ENCODE results near the gene TBC1D10A.

TBC1D10A gene

GRCh38 chr22:30274437-30274812, 52.3 kb downstream of the TBC1D10A start:
- ATAC-seq, result no peak
- no peak for TF ChIP-seq PPARA (CRISPR knock-in tag; IDR thresholded peaks at IDR 0.05; ENCODE audit: borderline replicate concordance)
- TF ChIP-seq ARNTL (CRISPR knock-in tag; IDR thresholded peaks at IDR 0.05; ENCODE audit: borderline replicate concordance, low read depth), result no peak
- TF ChIP-seq TCF4 (CRISPR knock-in tag; IDR thresholded peaks at IDR 0.05; ENCODE audit: borderline replicate concordance), result no peak
- no peak for TF ChIP-seq POU6F1 (CRISPR knock-in tag; IDR thresholded peaks at IDR 0.05; ENCODE audit: borderline replicate concordance, low read depth)
- TF ChIP-seq RARB (CRISPR knock-in tag; IDR thresholded peaks at IDR 0.05), result no peak
- TF ChIP-seq CSDC2 (CRISPR knock-in tag; IDR thresholded peaks at IDR 0.05), result no peak
- no peak for TF ChIP-seq SNAI2 (CRISPR knock-in tag; IDR thresholded peaks at IDR 0.05)
- no peak for TF ChIP-seq TOX (CRISPR knock-in tag; IDR thresholded peaks at IDR 0.05; ENCODE audit: borderline replicate concordance)
- no peak for TF ChIP-seq BACH2 (CRISPR knock-in tag; IDR thresholded peaks at IDR 0.05; ENCODE audit: borderline replicate concordance)
- no peak for TF ChIP-seq ZFP30 (CRISPR knock-in tag; IDR thresholded peaks at IDR 0.05)
- no peak for TF ChIP-seq ZC3H10 (CRISPR knock-in tag; IDR thresholded peaks at IDR 0.05)
- no peak for TF ChIP-seq ZNF565 (CRISPR knock-in tag; conservative IDR thresholded peaks at IDR 0.05; ENCODE audit: low read depth)
- TF ChIP-seq ESRRG (CRISPR knock-in tag; IDR thresholded peaks at IDR 0.05), result no peak
- TF ChIP-seq ZFP3 (CRISPR knock-in tag; IDR thresholded peaks at IDR 0.05), result no peak
- TF ChIP-seq CREB5 (CRISPR knock-in tag; IDR thresholded peaks at IDR 0.05; ENCODE audit: low read depth), result no peak
- no peak for TF ChIP-seq OSR1 (CRISPR knock-in tag; IDR thresholded peaks at IDR 0.05)

GRCh38 chr22:30273711-30274436, 52.9 kb downstream of the TBC1D10A start:
- ATAC-seq, result no peak
- TF ChIP-seq POU6F1 (CRISPR knock-in tag; IDR thresholded peaks at IDR 0.05; ENCODE audit: borderline replicate concordance, low read depth) (no peak), ZFP3 (CRISPR knock-in tag; IDR thresholded peaks at IDR 0.05) (no peak), OSR1 (CRISPR knock-in tag; IDR thresholded peaks at IDR 0.05) (no peak), ZNF565 (CRISPR knock-in tag; conservative IDR thresholded peaks at IDR 0.05; ENCODE audit: low read depth) (no peak), BACH2 (CRISPR knock-in tag; IDR thresholded peaks at IDR 0.05; ENCODE audit: borderline replicate concordance) (no peak), SNAI2 (CRISPR knock-in tag; IDR thresholded peaks at IDR 0.05) (no peak)

GRCh38 chr22:30272781-30273601, 53.8 kb downstream of the TBC1D10A start:
- no peak for TF ChIP-seq OSR1 (CRISPR knock-in tag; IDR thresholded peaks at IDR 0.05)
- no peak for TF ChIP-seq ZNF565 (CRISPR knock-in tag; conservative IDR thresholded peaks at IDR 0.05; ENCODE audit: low read depth)
- no peak for TF ChIP-seq ARNTL (CRISPR knock-in tag; IDR thresholded peaks at IDR 0.05; ENCODE audit: borderline replicate concordance, low read depth)
- no peak for TF ChIP-seq ISL1 (CRISPR knock-in tag; IDR thresholded peaks at IDR 0.05)
- no peak for TF ChIP-seq ZC3H10 (CRISPR knock-in tag; IDR thresholded peaks at IDR 0.05)
- no peak for TF ChIP-seq GLIS3 (CRISPR knock-in tag; IDR thresholded peaks at IDR 0.05)
- no peak for TF ChIP-seq ZNF8 (CRISPR knock-in tag; IDR thresholded peaks at IDR 0.05)
- no peak for TF ChIP-seq CSRNP3 (CRISPR knock-in tag; IDR thresholded peaks at IDR 0.05)
- no peak for TF ChIP-seq POU6F1 (CRISPR knock-in tag; IDR thresholded peaks at IDR 0.05; ENCODE audit: borderline replicate concordance, low read depth)
- no peak for TF ChIP-seq PATZ1 (CRISPR knock-in tag; IDR thresholded peaks at IDR 0.05; ENCODE audit: borderline replicate concordance)
- TF ChIP-seq BACH2 (CRISPR knock-in tag; IDR thresholded peaks at IDR 0.05; ENCODE audit: borderline replicate concordance), result no peak
- no peak for TF ChIP-seq TCF4 (CRISPR knock-in tag; IDR thresholded peaks at IDR 0.05; ENCODE audit: borderline replicate concordance)
- TF ChIP-seq PPARA (CRISPR knock-in tag; IDR thresholded peaks at IDR 0.05; ENCODE audit: borderline replicate concordance), result no peak
- TF ChIP-seq SNAI2 (CRISPR knock-in tag; IDR thresholded peaks at IDR 0.05), result no peak
- no peak for TF ChIP-seq ESRRG (CRISPR knock-in tag; IDR thresholded peaks at IDR 0.05)
- TF ChIP-seq ZFP30 (CRISPR knock-in tag; IDR thresholded peaks at IDR 0.05), result no peak
- ATAC-seq, result no peak
